SHP77 (cell line): Measurements from ENCODE around the gene DPH7.
A peak's percentile ranks its signal among the peaks of the same experiment; 100 is the strongest.
"Not testable (repeated sequence)": the region's sequence is repeated elsewhere in the genome, so short reads cannot be mapped to it uniquely, and the experiment has no call there.

Source experiments
- DNase-seq, 2 experiments: peaks; one replicate each; lab custom pipeline; 2025; lab: John Stamatoyannopoulos, UW

Gene DPH7

GRCh38 chr9:137580954-137581322 lies 2.2 kb upstream of the DPH7 start:
- DNase-seq = no peak

- DNase-seq = no peak
Measured at GRCh38 chr9:137580209-137580953, 1.7 kb upstream of the DPH7 start.

- DNase-seq = no peak
Measured at GRCh38 chr9:137579259-137579604, 507 bp upstream of the DPH7 start.

GRCh38 chr9:137575716-137576411 lies 2.9 kb downstream of the DPH7 start:
- DNase-seq = no peak

- DNase-seq = no peak
Measured at GRCh38 chr9:137575364-137575715, 3.4 kb downstream of the DPH7 start.

- no peak for DNase-seq
Measured at GRCh38 chr9:137574192-137574591, 4.5 kb downstream of the DPH7 start.

GRCh38 chr9:137570566-137570965 lies 8.2 kb downstream of the DPH7 start:
- no peak for DNase-seq

GRCh38 chr9:137569609-137570203 lies 9.0 kb downstream of the DPH7 start:
- DNase-seq = no peak

- DNase-seq = not testable (repeated sequence)
Measured at GRCh38 chr9:137568445-137568844, 10.3 kb downstream of the DPH7 start.

GRCh38 chr9:137564817-137565411 lies 13.8 kb downstream of the DPH7 start:
- DNase-seq = no peak

- no peak for DNase-seq
Measured at GRCh38 chr9:137564134-137564533, 14.6 kb downstream of the DPH7 start.

- no peak for DNase-seq
Measured at GRCh38 chr9:137558127-137558526, 20.6 kb downstream of the DPH7 start.

GRCh38 chr9:137556069-137556838 lies 22.5 kb downstream of the DPH7 start:
- DNase-seq = no peak

GRCh38 chr9:137555179-137555578 lies 23.5 kb downstream of the DPH7 start:
- DNase-seq = no peak

GRCh38 chr9:137554349-137554748 lies 24.4 kb downstream of the DPH7 start:
- no peak for DNase-seq

GRCh38 chr9:137553654-137554053 lies 25.1 kb downstream of the DPH7 start:
- not testable (repeated sequence) for DNase-seq

GRCh38 chr9:137552022-137552768 lies 26.5 kb downstream of the DPH7 start:
- peak in 1 of 2 experiments; percentile 48 for DNase-seq

GRCh38 chr9:137551264-137552021 lies 27.3 kb downstream of the DPH7 start, which contains the start of gene MRPL41:
TSS of gene MRPL41 (plus strand) at chr9:137551879. CDS start at chr9:137552082, 203 bp downstream.
- peak; percentile 92 to 96 for DNase-seq

- DNase-seq = not testable (repeated sequence)
Measured at GRCh38 chr9:137550958-137551263, 27.8 kb downstream of the DPH7 start.

- peak; percentile 78 to 83 for DNase-seq
Measured at GRCh38 chr9:137550231-137550621, 28.5 kb downstream of the DPH7 start, which contains the start of gene PNPLA7. TSS of gene PNPLA7 (minus strand) at chr9:137550402. CDS start at chr9:137550197, 205 bp downstream.
